Pancreas (tissue), 10 donors: Measurements from ENCODE around the gene FLT1. TPM values are rescaled to one million over a fixed set of nuclear protein-coding genes. Genes with fewer than 3 reads are reported as not detected.

Experiments used
- ATAC-seq, 4 donors: fragments of 200-7000 bp; cut with Tn5 transposase; one replicate each; pipeline versions ENCODE4 v1.8.0 to v1.9.1; 2020; ENCODE audit warnings: mild to moderate bottlenecking in 4 of 4, moderate library complexity in 4 of 4
- DNase-seq, 6 donors: peaks; one replicate each; pipeline ENCODE4 v3.0.0-alpha.2; 2020
- FAIRE-seq: peaks from 2 replicates; lab custom pipeline; 2012; peaks lifted over from hg19 to GRCh38; lab: Jason Lieb, UNC
- H3K27ac ChIP-seq, 4 donors: fragments of 200-600 bp; sonication (generic); 1 replicate in 3 of 4; 2 replicates in 1 of 4; pipeline versions ENCODE4 v1.5.0 to v1.8.0; 2020
- H3K27me3 ChIP-seq, 4 donors: fragments of 200-600 bp; one replicate each; pipeline ENCODE4 v1.8.0; 2021
- H3K36me3 ChIP-seq, 3 donors: fragments of 200-600 bp; sonication (generic) in 1 of 3; one replicate each; pipeline versions ENCODE4 v1.5.0 to v1.8.0; 2020 to 2021
- H3K4me1 ChIP-seq, 3 donors: fragments of 200-600 bp; one replicate each; pipeline ENCODE4 v1.8.0; 2021
- H3K4me3 ChIP-seq, 4 donors: fragments of 200-600 bp; sonication (generic) in 2 of 4; one replicate each; pipeline versions ENCODE4 v1.5.0 to v1.8.0; 2020 to 2021
- H3K9me3 ChIP-seq, 4 donors: fragments of 200-600 bp; one replicate each; pipeline ENCODE4 v1.8.0; 2021
- CTCF ChIP-seq, 4 donors: fragments of 200-600 bp; sonication (generic) in 3 of 4; IDR thresholded peaks; one replicate each; pipeline versions ENCODE4 v1.5.0 to v1.8.0; 2021; ENCODE audit warnings: antibody characterized with exemption in 4 of 4
- WGBS, 2 donors: extraction: QIAGEN DNeasy Blood & Tissue Kit; methylation state at CpG; one replicate each; pipeline ENCODE4 v1.1.7; 2013; 5-methylcytosine and 5-hydroxymethylcytosine counted together
- intact Hi-C, 3 donors: fragments of 100-400 bp; cut with DNase I; formaldehyde crosslinking; loops; one replicate each; pipeline versions ENCODE4 v1.11.1 to v1.14.2; 2022
- polyA plus RNA-seq, 2 donors: library from polyadenylated mRNA; stranded (reverse); fragments of 200-250 nt; gene quantifications; one replicate each; pipeline ENCODE4 v1.2.3, GENCODE V29; 2013
- total RNA-seq, 6 donors: library from RNA; stranded (reverse); fragmentation: NEBNext Ultra II Directional in 4 of 6; extraction: Animal tissue kit (Norgen Biotek cat#: 25700) in 4 of 6; gene quantifications; one replicate each; pipeline versions ENCODE4 v1.2.1 to v1.2.4, GENCODE V29; 2021 to 2023
- donor health status: healthy with polysubstance abuse.
- donor health status: DM: no; HTN: no; CAD: no; lungs with moderate emphysema.
- donor health status: DM: no; HTN: no; CAD: no.
- donor health status: control.
- donor health status: control.
- donor health status: Bipolar disorder and iron deficiency.
- donor health status: DM: yes; HTN: yes; CAD: no.
- donor health status: DM: no; HTN: no; CAD: no.
- donor health status: DM: no; HTN: no; CAD: no.
- donor health status: DM: yes; HTN: yes; CAD: no.

Gene FLT1
- total and polyA plus RNA-seq, 8 donors = 1.1 to 12.7 (median 8.1) TPM

- H3K36me3 ChIP-seq = no peaks in the 10 kb centered on the region
- no peak for TF ChIP-seq CTCF (IDR thresholded peaks at IDR 0.05)
- 59 to 61% methylated on average over 7 of the region's 7 CpGs for WGBS, 2 donors
- ATAC-seq (peak; percentile 63 to 82 (median 72)), DNase-seq (no peak), FAIRE-seq (no peak)
- no peak overlapping the region for H3K4me3 ChIP-seq
- no peaks in the 10 kb centered on the region for H3K9me3 ChIP-seq
- no peak overlapping the region for H3K27ac ChIP-seq
- intact Hi-C loops = no loop called here
- H3K4me1 ChIP-seq = no peaks in the 10 kb centered on the region
- H3K27me3 ChIP-seq = no peaks in the 10 kb centered on the region
These were observed 18.8 kb downstream of the FLT1 start for GRCh38 chr13:28475916-28476725.

- H3K27ac ChIP-seq = no peak overlapping the region
- H3K36me3 ChIP-seq = no peaks in the 10 kb centered on the region
- H3K27me3 ChIP-seq = no peaks in the 10 kb centered on the region
- intact Hi-C loops = no loop called here
- no peak for FAIRE-seq
- H3K4me3 ChIP-seq = no peak overlapping the region
- H3K9me3 ChIP-seq = no peaks in the 10 kb centered on the region
- no peak for ATAC-seq
- no peak for DNase-seq
- H3K4me1 ChIP-seq = no peaks in the 10 kb centered on the region
- no peak for TF ChIP-seq CTCF (IDR thresholded peaks at IDR 0.05)
- 88 to 93% methylated on average over 1 of the region's 1 CpG for WGBS, 2 donors
These were observed 20.3 kb downstream of the FLT1 start for GRCh38 chr13:28474491-28475134.

GRCh38 chr13:28473044-28473443 lies 21.9 kb downstream of the FLT1 start:
- no peak for FAIRE-seq

GRCh38 chr13:28471421-28471820 lies 23.5 kb downstream of the FLT1 start:
- H3K9me3 ChIP-seq = no peaks in the 10 kb centered on the region
- 68 to 78% methylated on average over 2 of the region's 2 CpGs for WGBS, 2 donors
- no peak for DNase-seq
- FAIRE-seq = no peak
- intact Hi-C loops = no loop called here
- peaks cover 0 to 3% (median 0%) of the 10 kb centered on the region in 4 donors for H3K27me3 ChIP-seq
- H3K4me1 ChIP-seq = no peaks in the 10 kb centered on the region
- no peak overlapping the region for H3K27ac ChIP-seq
- no peaks in the 10 kb centered on the region for H3K36me3 ChIP-seq
- no peak for ATAC-seq
- no peak for TF ChIP-seq CTCF (IDR thresholded peaks at IDR 0.05)
- no peak overlapping the region for H3K4me3 ChIP-seq

More at GRCh38 chr13:28473044-28473443, 21.9 kb downstream of the FLT1 start:
- 70 to 79% methylated on average over 7 of the region's 7 CpGs for WGBS, 2 donors
- DNase-seq (no peak), ATAC-seq (no peak)
- no peak overlapping the region for H3K4me3 ChIP-seq
- intact Hi-C loops = no loop called here
- H3K36me3 ChIP-seq = no peaks in the 10 kb centered on the region
- TF ChIP-seq CTCF (IDR thresholded peaks at IDR 0.05) = no peak
- H3K27me3 ChIP-seq = peaks cover 0 to 3% (median 0%) of the 10 kb centered on the region in 4 donors
- no peaks in the 10 kb centered on the region for H3K9me3 ChIP-seq
- H3K4me1 ChIP-seq = no peaks in the 10 kb centered on the region
- H3K27ac ChIP-seq = no peak overlapping the region
